ENCODE results near the gene CUL3. TPM values are rescaled to one million over a fixed set of nuclear protein-coding genes. Genes with fewer than 3 reads are reported as not detected.

CUL3 gene
- total and polyA plus RNA-seq, 2 of the 13 experiments (the other 11 are each of a cell fraction or from before 2014, with no cell fraction given), result 33.2 to 62.3 TPM

DNA sequence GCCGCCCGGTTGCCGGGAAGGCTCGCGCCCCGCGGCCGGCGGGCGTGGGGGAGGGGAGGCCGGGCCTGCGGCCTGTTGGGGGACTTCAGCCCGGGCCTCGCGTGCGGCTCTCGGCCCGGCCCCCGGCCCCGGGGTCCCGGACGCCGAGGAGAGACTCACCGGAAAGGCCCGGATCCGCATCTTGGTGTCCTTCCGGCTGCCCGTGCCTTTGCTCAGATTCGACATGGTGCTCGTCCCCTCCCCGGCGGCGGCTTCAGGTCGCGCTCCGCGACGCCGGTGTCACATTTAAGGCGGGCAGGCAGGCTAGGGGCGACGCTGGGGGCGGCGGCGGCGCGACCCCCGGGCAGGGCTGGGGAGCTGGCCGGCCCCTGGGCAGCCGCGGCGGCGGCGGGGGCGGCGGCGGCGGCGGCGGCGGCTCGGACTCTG lies 365 bp downstream of the CUL3 start (continued):
- TF ChIP-seq PLRG1 (conservative IDR thresholded peaks at IDR 0.05) (no peak), ZC3H13 (CRISPR knock-in tag; IDR thresholded peaks at IDR 0.05) (peak; percentile 49; the same call in 1 of the 2 replicates), JDP2 (CRISPR knock-in tag; IDR thresholded peaks at IDR 0.05; ENCODE audit: borderline replicate concordance) (no peak), SMC3 (IDR thresholded peaks at IDR 0.05; ENCODE audit: low read length) (no peak), MBD4 (IDR thresholded peaks at IDR 0.05; ENCODE audit: borderline replicate concordance, low read length) (no peak), SIN3A (IDR thresholded peaks at IDR 0.05; ENCODE audit: borderline replicate concordance, low read depth, low read length) (peak; percentile 41; the same call in 1 of the 2 replicates), ZNF766 (CRISPR knock-in tag; IDR thresholded peaks at IDR 0.05; ENCODE audit: borderline replicate concordance) (no peak), HIVEP1 (CRISPR knock-in tag; IDR thresholded peaks at IDR 0.05) (0 out of 2 replicates have a peak, but pooled peaks have one; percentile 3), FOSL2 (CRISPR knock-in tag; IDR thresholded peaks at IDR 0.05) (no peak), RFX3 (CRISPR knock-in tag; IDR thresholded peaks at IDR 0.05) (no peak), ZNF350 (CRISPR knock-in tag; IDR thresholded peaks at IDR 0.05; ENCODE audit: borderline replicate concordance, low read depth) (no peak), ZFYVE20 (CRISPR knock-in tag; IDR thresholded peaks at IDR 0.05; ENCODE audit: borderline replicate concordance, low read depth) (no peak), ZNF878 (CRISPR knock-in tag; IDR thresholded peaks at IDR 0.05) (0 out of 2 replicates have a peak, but pooled peaks have one; percentile 1), NR1H2 (CRISPR knock-in tag; IDR thresholded peaks at IDR 0.05; ENCODE audit: borderline replicate concordance, low read depth) (no peak), GABPA (IDR thresholded peaks at IDR 0.05; ENCODE audit: low read depth, low read length) (peak; percentile 78), GABPA (CRISPR knock-in tag; IDR thresholded peaks at IDR 0.05; ENCODE audit: low read depth) (peak; percentile 77)
- TF ChIP-seq, protein P1, sequence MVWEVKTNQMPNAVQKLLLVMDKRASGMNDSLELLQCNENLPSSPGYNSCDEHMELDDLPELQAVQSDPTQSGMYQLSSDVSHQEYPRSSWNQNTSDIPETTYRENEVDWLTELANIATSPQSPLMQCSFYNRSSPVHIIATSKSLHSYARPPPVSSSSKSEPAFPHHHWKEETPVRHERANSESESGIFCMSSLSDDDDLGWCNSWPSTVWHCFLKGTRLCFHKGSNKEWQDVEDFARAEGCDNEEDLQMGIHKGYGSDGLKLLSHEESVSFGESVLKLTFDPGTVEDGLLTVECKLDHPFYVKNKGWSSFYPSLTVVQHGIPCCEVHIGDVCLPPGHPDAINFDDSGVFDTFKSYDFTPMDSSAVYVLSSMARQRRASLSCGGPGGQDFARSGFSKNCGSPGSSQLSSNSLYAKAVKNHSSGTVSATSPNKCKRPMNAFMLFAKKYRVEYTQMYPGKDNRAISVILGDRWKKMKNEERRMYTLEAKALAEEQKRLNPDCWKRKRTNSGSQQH (CRISPR knock-in tag; IDR thresholded peaks at IDR 0.05; ENCODE audit: low read depth), result 0 out of 2 replicates have a peak, but pooled peaks have one; percentile 6
- TF ChIP-seq, protein P2, sequence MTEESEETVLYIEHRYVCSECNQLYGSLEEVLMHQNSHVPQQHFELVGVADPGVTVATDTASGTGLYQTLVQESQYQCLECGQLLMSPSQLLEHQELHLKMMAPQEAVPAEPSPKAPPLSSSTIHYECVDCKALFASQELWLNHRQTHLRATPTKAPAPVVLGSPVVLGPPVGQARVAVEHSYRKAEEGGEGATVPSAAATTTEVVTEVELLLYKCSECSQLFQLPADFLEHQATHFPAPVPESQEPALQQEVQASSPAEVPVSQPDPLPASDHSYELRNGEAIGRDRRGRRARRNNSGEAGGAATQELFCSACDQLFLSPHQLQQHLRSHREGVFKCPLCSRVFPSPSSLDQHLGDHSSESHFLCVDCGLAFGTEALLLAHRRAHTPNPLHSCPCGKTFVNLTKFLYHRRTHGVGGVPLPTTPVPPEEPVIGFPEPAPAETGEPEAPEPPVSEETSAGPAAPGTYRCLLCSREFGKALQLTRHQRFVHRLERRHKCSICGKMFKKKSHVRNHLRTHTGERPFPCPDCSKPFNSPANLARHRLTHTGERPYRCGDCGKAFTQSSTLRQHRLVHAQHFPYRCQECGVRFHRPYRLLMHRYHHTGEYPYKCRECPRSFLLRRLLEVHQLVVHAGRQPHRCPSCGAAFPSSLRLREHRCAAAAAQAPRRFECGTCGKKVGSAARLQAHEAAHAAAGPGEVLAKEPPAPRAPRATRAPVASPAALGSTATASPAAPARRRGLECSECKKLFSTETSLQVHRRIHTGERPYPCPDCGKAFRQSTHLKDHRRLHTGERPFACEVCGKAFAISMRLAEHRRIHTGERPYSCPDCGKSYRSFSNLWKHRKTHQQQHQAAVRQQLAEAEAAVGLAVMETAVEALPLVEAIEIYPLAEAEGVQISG (CRISPR knock-in tag; IDR thresholded peaks at IDR 0.05), result no peak
- TF ChIP-seq, protein P3, sequence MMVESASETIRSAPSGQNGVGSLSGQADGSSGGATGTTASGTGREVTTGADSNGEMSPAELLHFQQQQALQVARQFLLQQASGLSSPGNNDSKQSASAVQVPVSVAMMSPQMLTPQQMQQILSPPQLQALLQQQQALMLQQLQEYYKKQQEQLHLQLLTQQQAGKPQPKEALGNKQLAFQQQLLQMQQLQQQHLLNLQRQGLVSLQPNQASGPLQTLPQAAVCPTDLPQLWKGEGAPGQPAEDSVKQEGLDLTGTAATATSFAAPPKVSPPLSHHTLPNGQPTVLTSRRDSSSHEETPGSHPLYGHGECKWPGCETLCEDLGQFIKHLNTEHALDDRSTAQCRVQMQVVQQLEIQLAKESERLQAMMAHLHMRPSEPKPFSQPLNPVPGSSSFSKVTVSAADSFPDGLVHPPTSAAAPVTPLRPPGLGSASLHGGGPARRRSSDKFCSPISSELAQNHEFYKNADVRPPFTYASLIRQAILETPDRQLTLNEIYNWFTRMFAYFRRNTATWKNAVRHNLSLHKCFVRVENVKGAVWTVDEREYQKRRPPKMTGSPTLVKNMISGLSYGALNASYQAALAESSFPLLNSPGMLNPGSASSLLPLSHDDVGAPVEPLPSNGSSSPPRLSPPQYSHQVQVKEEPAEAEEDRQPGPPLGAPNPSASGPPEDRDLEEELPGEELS (CRISPR knock-in tag; IDR thresholded peaks at IDR 0.05), result no peak
- TF ChIP-seq, protein P4, sequence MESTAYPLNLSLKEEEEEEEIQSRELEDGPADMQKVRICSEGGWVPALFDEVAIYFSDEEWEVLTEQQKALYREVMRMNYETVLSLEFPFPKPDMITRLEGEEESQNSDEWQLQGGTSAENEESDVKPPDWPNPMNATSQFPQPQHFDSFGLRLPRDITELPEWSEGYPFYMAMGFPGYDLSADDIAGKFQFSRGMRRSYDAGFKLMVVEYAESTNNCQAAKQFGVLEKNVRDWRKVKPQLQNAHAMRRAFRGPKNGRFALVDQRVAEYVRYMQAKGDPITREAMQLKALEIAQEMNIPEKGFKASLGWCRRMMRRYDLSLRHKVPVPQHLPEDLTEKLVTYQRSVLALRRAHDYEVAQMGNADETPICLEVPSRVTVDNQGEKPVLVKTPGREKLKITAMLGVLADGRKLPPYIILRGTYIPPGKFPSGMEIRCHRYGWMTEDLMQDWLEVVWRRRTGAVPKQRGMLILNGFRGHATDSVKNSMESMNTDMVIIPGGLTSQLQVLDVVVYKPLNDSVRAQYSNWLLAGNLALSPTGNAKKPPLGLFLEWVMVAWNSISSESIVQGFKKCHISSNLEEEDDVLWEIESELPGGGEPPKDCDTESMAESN (CRISPR knock-in tag; conservative IDR thresholded peaks at IDR 0.05), result 0 out of 2 replicates have a peak, but pooled peaks have one; percentile 8
